GM23338 (cell line): ENCODE measurements around the gene ZNF692. TPM values are rescaled to one million over a fixed set of nuclear protein-coding genes. Genes with fewer than 3 reads are reported as not detected.

Experiments
- ATAC-seq: fragments of 200-7000 bp; cut with Tn5 transposase; 3 replicates; pipeline ENCODE4 v1.9.1; 2020
- DNase-seq: peaks from one replicate; pipeline ENCODE4 v3.0.0-alpha.2; 2015; ENCODE audit warnings: low spot score
- H2AFZ ChIP-seq: fragments of 200-600 bp; sonication (generic); 2 replicates; pipeline ENCODE4 v1.8.0; 2016; ENCODE audit warnings: antibody characterized with exemption, mild to moderate bottlenecking, moderate library complexity
- H3F3A ChIP-seq: fragments of 200-600 bp; sonication (generic); replicated peaks from 2 replicates; pipeline ENCODE4 v1.8.0; 2017; ENCODE audit warnings: antibody characterized with exemption, mixed run types, low read depth
- H3K27ac ChIP-seq: fragments of 200-600 bp; sonication (generic); 2 replicates; pipeline ENCODE4 v1.6.1; 2016; ENCODE audit warnings: low read depth
- H3K27me3 ChIP-seq: fragments of 200-600 bp; sonication (generic); 2 replicates; pipeline ENCODE4 v1.8.0; 2016; ENCODE audit warnings: mild to moderate bottlenecking, mixed run types, moderate library complexity; ENCODE audit not compliant: insufficient read depth
- H3K36me3 ChIP-seq: fragments of 200-600 bp; sonication (generic); 2 replicates; pipeline ENCODE4 v1.8.0; 2016; ENCODE audit warnings: mild to moderate bottlenecking; ENCODE audit not compliant: insufficient read depth
- H3K4me1 ChIP-seq: fragments of 200-600 bp; sonication (generic); 2 replicates; pipeline ENCODE4 v1.8.0; 2016; ENCODE audit warnings: mild to moderate bottlenecking, moderate library complexity; ENCODE audit not compliant: insufficient read depth
- H3K4me2 ChIP-seq: fragments of 200-600 bp; sonication (generic); 2 replicates; pipeline ENCODE4 v1.7.1; 2017; ENCODE audit warnings: mixed run types
- H3K4me3 ChIP-seq: fragments of 200-600 bp; sonication (generic); 2 replicates; pipeline ENCODE4 v1.6.1; 2016; ENCODE audit warnings: mixed run types
- H3K79me2 ChIP-seq: fragments of 200-600 bp; sonication (generic); replicated peaks from 2 replicates; pipeline ENCODE4 v1.8.0; 2017; ENCODE audit warnings: mild to moderate bottlenecking; ENCODE audit not compliant: insufficient read depth
- H3K9me2 ChIP-seq: fragments of 200-600 bp; sonication (generic); 2 replicates; pipeline ENCODE4 v1.8.0; 2017; ENCODE audit not compliant: insufficient read depth
- H4K20me1 ChIP-seq: fragments of 200-600 bp; sonication (generic); replicated peaks from 2 replicates; pipeline ENCODE4 v1.8.0; 2017; ENCODE audit warnings: mild to moderate bottlenecking; ENCODE audit not compliant: insufficient read depth
- H3K27ac Mint-ChIP-seq: 2 replicates; pipeline ENCODE4 v1.8.0; 2020; ENCODE audit warnings: inconsistent platforms, mild to moderate bottlenecking, moderate library complexity, mixed read lengths
- H3K27me3 Mint-ChIP-seq: 3 replicates; pipeline ENCODE4 v1.8.0; 2022; ENCODE audit warnings: low read depth, mild to moderate bottlenecking, moderate library complexity, mixed read lengths, inconsistent platforms; ENCODE audit not compliant: insufficient read depth, poor library complexity
- H3K36me3 Mint-ChIP-seq: 3 replicates; pipeline ENCODE4 v1.8.0; 2021; ENCODE audit warnings: low read depth, mild to moderate bottlenecking, inconsistent platforms, moderate library complexity, mixed read lengths
- H3K4me1 Mint-ChIP-seq: 3 replicates; pipeline ENCODE4 v1.8.0; 2020; ENCODE audit warnings: mild to moderate bottlenecking, inconsistent platforms, mixed read lengths
- H3K4me3 Mint-ChIP-seq: 3 replicates; pipeline ENCODE4 v1.8.0; 2021; ENCODE audit warnings: moderate library complexity, mild to moderate bottlenecking, inconsistent platforms, mixed read lengths
- H3K9me3 Mint-ChIP-seq: 3 replicates; pipeline ENCODE4 v1.8.0; 2020; ENCODE audit warnings: moderate library complexity, mild to moderate bottlenecking, inconsistent platforms, mixed read lengths
- CREB1 ChIP-seq: fragments of 250-450 bp; sonication (Bioruptor Pico); IDR thresholded peaks from 2 replicates; pipeline ENCODE4 v1.5.0; 2020; ENCODE audit warnings: low read depth, mild to moderate bottlenecking, moderate library complexity
- EZH2 ChIP-seq: fragments of 200-600 bp; sonication (generic); IDR thresholded peaks from one replicate; pipeline ENCODE4 v1.8.0; 2017; ENCODE audit warnings: antibody characterized with exemption, mild to moderate bottlenecking, low read depth; ENCODE audit not compliant: unreplicated experiment
- EZH2phosphoT487 ChIP-seq: fragments of 200-600 bp; sonication (generic); IDR thresholded peaks from one replicate; pipeline ENCODE4 v1.8.1; 2018; ENCODE audit warnings: antibody characterized with exemption; ENCODE audit not compliant: unreplicated experiment
- JUNB ChIP-seq: IDR thresholded peaks from one replicate; pipeline ENCODE4 v1.6.1; 2016; ENCODE audit warnings: antibody characterized with exemption; ENCODE audit not compliant: unreplicated experiment
- NANOG ChIP-seq: IDR thresholded peaks from 2 replicates; pipeline ENCODE4 v1.6.1; 2016; ENCODE audit warnings: antibody characterized with exemption, borderline replicate concordance
- POLR2AphosphoS5 ChIP-seq: IDR thresholded peaks from 2 replicates; pipeline ENCODE4 v1.6.1; 2016; ENCODE audit warnings: antibody characterized with exemption, low read depth
- STAT1 ChIP-seq: IDR thresholded peaks from one replicate; pipeline ENCODE4 v1.6.1; 2016; ENCODE audit warnings: antibody characterized with exemption; ENCODE audit not compliant: unreplicated experiment
- ZNF114 ChIP-seq: fragments of 250-450 bp; sonication (Bioruptor Pico); IDR thresholded peaks from 2 replicates; pipeline ENCODE4 v1.5.0; 2020; ENCODE audit warnings: mild to moderate bottlenecking, moderate library complexity
- ZNF331 ChIP-seq: fragments of 250-450 bp; sonication (Bioruptor Pico); IDR thresholded peaks from 2 replicates; pipeline ENCODE4 v1.5.0; 2020; ENCODE audit warnings: low read depth, mild to moderate bottlenecking, moderate library complexity
- ZNF462 ChIP-seq: fragments of 250-450 bp; sonication (Bioruptor Pico); IDR thresholded peaks from 2 replicates; pipeline ENCODE4 v1.5.0; 2020; ENCODE audit warnings: mild to moderate bottlenecking, moderate library complexity
- polyA plus RNA-seq: library from polyadenylated mRNA; unstranded; fragments of >200 nt; fragmentation: Nextera tagmentation; extraction: Ambion mirVana; gene quantifications from 2 replicates; pipeline ENCODE4 v1.2.1, GENCODE V29; 2016
- total RNA-seq: library from RNA; depleted of rRNA; stranded (reverse); fragments of >200 nt; shearing (Covaris generic); gene quantifications from 2 replicates; pipeline ENCODE4 v1.2.3, GENCODE V29; 2014
- TF ChIP-seq, protein P1 (sequence below): IDR thresholded peaks from 2 replicates; pipeline ENCODE4 v1.6.1; 2016; ENCODE audit warnings: antibody characterized with exemption
- TF ChIP-seq, protein P2 (sequence below): IDR thresholded peaks from one replicate; pipeline ENCODE4 v1.6.1; 2018; ENCODE audit warnings: antibody characterized with exemption; ENCODE audit not compliant: unreplicated experiment

Gene ZNF692
- total and polyA plus RNA-seq, 2 experiments from 2014 or later = 41.2 to 57.1 TPM

GRCh38 chr1:248892590-248892989 lies 33.7 kb upstream of the ZNF692 start:
- H3K27me3 Mint-ChIP-seq = peaks cover 2% of the 10 kb centered on the region
- peaks cover 17% of the 10 kb centered on the region for H3K4me1 ChIP-seq
- TF ChIP-seq EZH2 (no peak), STAT1 (no peak), EZH2phosphoT487 (no peak), ZNF462 (CRISPR knock-in tag) (no peak), POLR2AphosphoS5 (no peak), ZNF331 (CRISPR knock-in tag) (no peak), ZNF114 (CRISPR knock-in tag) (no peak), NANOG (no peak), CREB1 (CRISPR knock-in tag) (no peak), JUNB (no peak)
- TF ChIP-seq, protein P1, sequence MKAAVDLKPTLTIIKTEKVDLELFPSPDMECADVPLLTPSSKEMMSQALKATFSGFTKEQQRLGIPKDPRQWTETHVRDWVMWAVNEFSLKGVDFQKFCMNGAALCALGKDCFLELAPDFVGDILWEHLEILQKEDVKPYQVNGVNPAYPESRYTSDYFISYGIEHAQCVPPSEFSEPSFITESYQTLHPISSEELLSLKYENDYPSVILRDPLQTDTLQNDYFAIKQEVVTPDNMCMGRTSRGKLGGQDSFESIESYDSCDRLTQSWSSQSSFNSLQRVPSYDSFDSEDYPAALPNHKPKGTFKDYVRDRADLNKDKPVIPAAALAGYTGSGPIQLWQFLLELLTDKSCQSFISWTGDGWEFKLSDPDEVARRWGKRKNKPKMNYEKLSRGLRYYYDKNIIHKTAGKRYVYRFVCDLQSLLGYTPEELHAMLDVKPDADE = no peak
- TF ChIP-seq, protein P2, sequence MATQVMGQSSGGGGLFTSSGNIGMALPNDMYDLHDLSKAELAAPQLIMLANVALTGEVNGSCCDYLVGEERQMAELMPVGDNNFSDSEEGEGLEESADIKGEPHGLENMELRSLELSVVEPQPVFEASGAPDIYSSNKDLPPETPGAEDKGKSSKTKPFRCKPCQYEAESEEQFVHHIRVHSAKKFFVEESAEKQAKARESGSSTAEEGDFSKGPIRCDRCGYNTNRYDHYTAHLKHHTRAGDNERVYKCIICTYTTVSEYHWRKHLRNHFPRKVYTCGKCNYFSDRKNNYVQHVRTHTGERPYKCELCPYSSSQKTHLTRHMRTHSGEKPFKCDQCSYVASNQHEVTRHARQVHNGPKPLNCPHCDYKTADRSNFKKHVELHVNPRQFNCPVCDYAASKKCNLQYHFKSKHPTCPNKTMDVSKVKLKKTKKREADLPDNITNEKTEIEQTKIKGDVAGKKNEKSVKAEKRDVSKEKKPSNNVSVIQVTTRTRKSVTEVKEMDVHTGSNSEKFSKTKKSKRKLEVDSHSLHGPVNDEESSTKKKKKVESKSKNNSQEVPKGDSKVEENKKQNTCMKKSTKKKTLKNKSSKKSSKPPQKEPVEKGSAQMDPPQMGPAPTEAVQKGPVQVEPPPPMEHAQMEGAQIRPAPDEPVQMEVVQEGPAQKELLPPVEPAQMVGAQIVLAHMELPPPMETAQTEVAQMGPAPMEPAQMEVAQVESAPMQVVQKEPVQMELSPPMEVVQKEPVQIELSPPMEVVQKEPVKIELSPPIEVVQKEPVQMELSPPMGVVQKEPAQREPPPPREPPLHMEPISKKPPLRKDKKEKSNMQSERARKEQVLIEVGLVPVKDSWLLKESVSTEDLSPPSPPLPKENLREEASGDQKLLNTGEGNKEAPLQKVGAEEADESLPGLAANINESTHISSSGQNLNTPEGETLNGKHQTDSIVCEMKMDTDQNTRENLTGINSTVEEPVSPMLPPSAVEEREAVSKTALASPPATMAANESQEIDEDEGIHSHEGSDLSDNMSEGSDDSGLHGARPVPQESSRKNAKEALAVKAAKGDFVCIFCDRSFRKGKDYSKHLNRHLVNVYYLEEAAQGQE = no peak
- H3K36me3 ChIP-seq = no peaks in the 10 kb centered on the region
- H4K20me1 ChIP-seq = no peaks in the 10 kb centered on the region
- H3K36me3 Mint-ChIP-seq = no peaks in the 10 kb centered on the region
- H2AFZ ChIP-seq = no peak overlapping the region
- DNase-seq (no peak), ATAC-seq (no peak)
- no peak overlapping the region for H3K27ac Mint-ChIP-seq
- H3K27me3 ChIP-seq = no peaks in the 10 kb centered on the region
- peaks cover 17% of the 10 kb centered on the region for H3K4me1 Mint-ChIP-seq
- no peaks in the 10 kb centered on the region for H3K9me3 Mint-ChIP-seq
- no peak overlapping the region for H3K27ac ChIP-seq
- H3K9me2 ChIP-seq = no peaks in the 10 kb centered on the region
- no peak overlapping the region for H3K4me3 ChIP-seq
- no peaks in the 10 kb centered on the region for H3F3A ChIP-seq
- no peak overlapping the region for H3K4me3 Mint-ChIP-seq
- H3K79me2 ChIP-seq = no peaks in the 10 kb centered on the region
- no peak overlapping the region for H3K4me2 ChIP-seq
